GM12878 (cell line): ENCODE results near the gene CNTN4. TPM values are rescaled to one million over a fixed set of nuclear protein-coding genes. Genes with fewer than 3 reads are reported as not detected.

Source experiments
- ATAC-seq: fragments of 200-7000 bp; cut with Tn5 transposase; 3 replicates; pipeline ENCODE4 v1.9.1; 2020; ENCODE audit warnings: mild to moderate bottlenecking, moderate library complexity
- BruUV-seq: library from RNA; stranded (reverse); fragments of 400-500 nt; replicated peaks from 2 replicates; lab custom pipeline; 2021; lab: Mats Ljungman, UMichigan
- CTCF ChIA-PET: fragments of 300-600 bp; sonication (Branson Sonifier 250); formaldehyde crosslinking; extraction: SDS; loops from one replicate; lab custom pipeline; 2021; ENCODE audit warnings: inconsistent platforms; lab: Yijun Ruan, JAX
- POLR2A ChIA-PET: fragments of 350-600 bp; formaldehyde crosslinking; extraction: SDS; loops from one replicate; lab custom pipeline; 2021; ENCODE audit warnings: inconsistent platforms; lab: Charles Lee
- RAD21 ChIA-PET: fragments of 300-600 bp; sonication (Branson Sonifier 250); formaldehyde crosslinking; loops from one replicate; lab custom pipeline; 2023; ENCODE audit warnings: antibody characterized with exemption; ENCODE audit not compliant: unreplicated experiment; lab: Charles Lee
- SMC1A ChIA-PET: fragments of 300-600 bp; sonication (Branson Sonifier 250); formaldehyde crosslinking; loops from one replicate; lab custom pipeline; 2023; ENCODE audit not compliant: unreplicated experiment, uncharacterized antibody; lab: Charles Lee
- DNase-seq: peaks from one replicate; pipeline ENCODE4 v3.0.0-alpha.2; 2011; ENCODE audit warnings: low read depth, low spot score
- FAIRE-seq: peaks from 3 replicates; lab custom pipeline; 2011; peaks lifted over from hg19 to GRCh38; lab: Jason Lieb, UNC
- H2AFZ ChIP-seq: 2 replicates; pipeline ENCODE4 v1.6.0; 2011; ENCODE audit warnings: low read depth, low read length, control low read depth; ENCODE audit not compliant: control insufficient read depth
- H3K27ac ChIP-seq: 2 replicates; pipeline ENCODE4 v1.5.1; 2011; ENCODE audit warnings: control low read depth; ENCODE audit not compliant: control insufficient read depth, insufficient read depth
- H3K27me3 ChIP-seq, 2 experiments: replicated peaks in 1 of 2; 2 replicates each; pipeline versions ENCODE4 v1.6.0 to v1.6.1; 2011; ENCODE audit warnings: low read length in 1 of 2; ENCODE audit not compliant: control insufficient read depth in 2 of 2, insufficient read depth in 2 of 2
- H3K36me3 ChIP-seq, 2 experiments: 2 replicates each; pipeline ENCODE4 v1.5.1; 2011; ENCODE audit warnings: low read length in 1 of 2; ENCODE audit not compliant: control insufficient read depth in 2 of 2, insufficient read depth in 2 of 2
- H3K4me1 ChIP-seq: 2 replicates; pipeline ENCODE4 v1.6.1; 2011; ENCODE audit warnings: mild to moderate bottlenecking, low read length, moderate library complexity, mixed read lengths; ENCODE audit not compliant: control insufficient read depth, insufficient read depth
- H3K4me2 ChIP-seq: 2 replicates; pipeline ENCODE4 v1.6.0; 2011; ENCODE audit warnings: control low read depth; ENCODE audit not compliant: control insufficient read depth, insufficient read depth
- H3K4me3 ChIP-seq: fragments of 200-600 bp; sonication (generic); 2 replicates; pipeline ENCODE4 v1.5.1; 2016
- H3K79me2 ChIP-seq: 2 replicates; pipeline ENCODE4 v1.6.0; 2011; ENCODE audit warnings: low read length; ENCODE audit not compliant: control insufficient read depth, insufficient read depth
- H3K9ac ChIP-seq: 2 replicates; pipeline ENCODE4 v1.8.0; 2011; ENCODE audit warnings: low read length, control low read depth, mixed read lengths; ENCODE audit not compliant: control insufficient read depth, insufficient read depth
- H3K9me3 ChIP-seq: replicated peaks from 3 replicates; pipeline ENCODE4 v1.5.1; 2011; ENCODE audit warnings: mild to moderate bottlenecking, low read length; ENCODE audit not compliant: control insufficient read depth, insufficient read depth
- H4K20me1 ChIP-seq: 2 replicates; pipeline ENCODE4 v1.6.0; 2011; ENCODE audit not compliant: control insufficient read depth, insufficient read depth
- BCL11A ChIP-seq: IDR thresholded peaks from 2 replicates; pipeline ENCODE4 v1.6.1; 2011; ENCODE audit warnings: low read depth, low read length
- CBFB ChIP-seq: IDR thresholded peaks from 2 replicates; pipeline ENCODE4 v1.6.1; 2016; ENCODE audit warnings: antibody characterized with exemption, low read depth
- EP300 ChIP-seq, 2 experiments: fragments of 150-350 bp in 1 of 2; IDR thresholded peaks; 2 replicates each; pipeline ENCODE4 v1.6.1; 2011 to 2012; ENCODE audit warnings: low read depth in 2 of 2, low read length in 2 of 2, borderline replicate concordance in 1 of 2, improper control_type of control experiment in 1 of 2, inconsistent platforms in 1 of 2; ENCODE audit not compliant: control insufficient read depth in 1 of 2
- MYC ChIP-seq: IDR thresholded peaks from 2 replicates; pipeline ENCODE4 v1.6.1; 2011; ENCODE audit warnings: mild to moderate bottlenecking, low read length, moderate library complexity, inconsistent platforms; ENCODE audit not compliant: insufficient read depth, insufficient replicate concordance, insufficient read length, severe bottlenecking
- NR2C2 ChIP-seq: IDR thresholded peaks from 2 replicates; pipeline ENCODE4 v1.6.1; 2011; ENCODE audit warnings: borderline replicate concordance, low read depth; ENCODE audit not compliant: control insufficient read depth, insufficient read length
- RAD21 ChIP-seq: IDR thresholded peaks from 2 replicates; pipeline ENCODE4 v1.6.1; 2011; ENCODE audit warnings: mild to moderate bottlenecking, low read depth, low read length, moderate library complexity; ENCODE audit not compliant: insufficient read depth
- RBBP5 ChIP-seq: fragments of 200-600 bp; sonication (generic); conservative IDR thresholded peaks from 2 replicates; pipeline ENCODE4 v1.6.1; 2016
- WGBS: methylation state at CpG from one replicate; pipeline ENCODE4 v1.1.6; 2016; ENCODE audit warnings: low lambda C conversion rate; ENCODE audit not compliant: insufficient replicate concordance, insufficient coverage; ENCODE audit errors: missing lambda C conversion rate; 5-methylcytosine and 5-hydroxymethylcytosine counted together
- in situ Hi-C: fragments of 300-500 bp; cut with MboI; formaldehyde crosslinking; loops from 9 replicates; pipeline ENCODE4 v1.14.3; 2018; ENCODE audit warnings: mixed read lengths
- intact Hi-C: fragments of 100-400 bp; cut with micrococcal nuclease; formaldehyde crosslinking; loops from one replicate; pipeline ENCODE4 v1.14.2; 2022; ENCODE audit not compliant: unreplicated experiment
- polyA plus RNA-seq, 11 experiments: library from polyadenylated mRNA; depleted of rRNA in 4 of 11; unstranded in 6 of 11; stranded (reverse) in 5 of 11; fragments of >200 nt; fragmentation: Nextera tagmentation in 4 of 11; fragmentation: Illumina TruSeq in 1 of 11; extraction: Ambion mirVana in 4 of 11; extraction: Trizol in 1 of 11; gene quantifications; 1 replicate in 1 of 11; 2 replicates in 10 of 11; pipeline versions ENCODE4 v1.2.1 to v1.2.3, GENCODE V29; 2011 to 2016; ENCODE audit warnings: inconsistent platforms in 2 of 11, missing spikeins in 2 of 11, low read depth in 1 of 11
- total RNA-seq, 4 experiments: library from RNA; depleted of rRNA in 3 of 4; stranded (reverse); fragments of >200 nt in 3 of 4; fragmentation: Illumina TruSeq in 1 of 4; extraction: Trizol in 1 of 4; gene quantifications; 2 replicates each; pipeline versions ENCODE4 v1.2.1 to v1.2.3, GENCODE V29; 2013 to 2021
- TF ChIP-seq, protein P1 (sequence below): fragments of 450-650 bp; IDR thresholded peaks from 2 replicates; pipeline ENCODE4 v1.6.1; 2016; ENCODE audit warnings: mild to moderate bottlenecking
- TF ChIP-seq, protein P2 (sequence below): IDR thresholded peaks from 2 replicates; pipeline ENCODE4 v1.6.1; 2011; ENCODE audit warnings: low read depth, mild to moderate bottlenecking, low read length, moderate library complexity, borderline replicate concordance; ENCODE audit errors: extremely low read depth
- TF ChIP-seq, protein P3 (sequence below): IDR thresholded peaks from 2 replicates; pipeline ENCODE4 v1.6.1; 2012; ENCODE audit warnings: low read depth, low read length, improper control_type of control experiment

CNTN4 gene
- total and polyA plus RNA-seq, 10 of the 15 experiments (the other 5 are each of a cell fraction or from before 2014, with no cell fraction given) = 0.05 to 0.43 (median 0.15) TPM; not detected in 1

DNA sequence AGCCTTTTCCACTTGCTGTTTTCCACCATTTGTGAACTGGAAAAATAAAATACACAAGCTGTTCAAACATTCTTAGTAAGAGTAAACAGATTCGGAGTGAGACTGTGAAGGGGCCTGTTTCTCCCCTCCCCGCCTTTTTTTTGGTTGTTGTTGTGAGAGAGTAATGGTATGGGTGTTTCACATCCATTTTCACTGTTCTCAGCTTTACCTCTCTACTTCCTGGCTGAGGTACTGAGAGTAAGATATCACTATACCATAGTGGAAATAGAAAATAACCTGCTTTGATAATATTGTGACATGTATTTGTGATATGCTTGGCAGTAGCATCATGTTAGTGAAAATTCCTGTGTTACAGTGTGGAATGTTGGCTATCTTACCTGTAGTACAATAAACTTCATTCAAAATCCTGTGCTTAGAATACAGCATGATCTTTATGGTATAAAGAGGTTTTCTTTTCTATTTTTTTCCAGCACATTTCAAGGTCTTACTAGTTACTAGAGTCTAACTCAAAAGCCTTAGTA lies 12.0 kb downstream of the CNTN4 start:
- 15% methylated on average over 2 of the region's 2 CpGs for WGBS
- intact Hi-C loops (no loop called here), in situ Hi-C loops (no loop called here)
- Histone ChIP-seq H3K9me3 (no peaks in the 10 kb centered on the region), H3K4me1 (no peaks in the 10 kb centered on the region), H3K79me2 (no peaks in the 10 kb centered on the region), H3K36me3 (no peaks in the 10 kb centered on the region), H2AFZ (no peak overlapping the region), H3K27me3 (no peaks in the 10 kb centered on the region), H3K4me2 (no peak overlapping the region), H3K4me3 (no peak overlapping the region), H4K20me1 (no peaks in the 10 kb centered on the region), H3K9ac (no peak overlapping the region), H3K27ac (no peak overlapping the region)
- ATAC-seq = 0 out of 3 replicates have a peak, but pooled peaks have one; percentile 18
- no TSS peak for BruUV-seq
- DNase-seq = no peak
- no peak for FAIRE-seq
- SMC1A ChIA-PET = interaction anchor here (1.8 kb wide), 1 partner anchor 9 kb away, joined by 4 read pairs; no protein-coding TSS in a partner anchor
- POLR2A ChIA-PET = no interaction called here
- CTCF ChIA-PET = no interaction called here
- RAD21 ChIA-PET = no interaction called here
- TF ChIP-seq, protein P1, sequence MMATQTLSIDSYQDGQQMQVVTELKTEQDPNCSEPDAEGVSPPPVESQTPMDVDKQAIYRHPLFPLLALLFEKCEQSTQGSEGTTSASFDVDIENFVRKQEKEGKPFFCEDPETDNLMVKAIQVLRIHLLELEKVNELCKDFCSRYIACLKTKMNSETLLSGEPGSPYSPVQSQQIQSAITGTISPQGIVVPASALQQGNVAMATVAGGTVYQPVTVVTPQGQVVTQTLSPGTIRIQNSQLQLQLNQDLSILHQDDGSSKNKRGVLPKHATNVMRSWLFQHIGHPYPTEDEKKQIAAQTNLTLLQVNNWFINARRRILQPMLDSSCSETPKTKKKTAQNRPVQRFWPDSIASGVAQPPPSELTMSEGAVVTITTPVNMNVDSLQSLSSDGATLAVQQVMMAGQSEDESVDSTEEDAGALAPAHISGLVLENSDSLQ = no peak
- TF ChIP-seq CBFB (no peak), EP300 (IDR thresholded peaks at IDR 0.05; ENCODE audit: borderline replicate concordance in 1 of 2, control insufficient read depth in 1 of 2, low read depth in 2 of 2, low read length in 2 of 2) (no peak), RAD21 (no peak), NR2C2 (no peak), BCL11A (no peak), RBBP5 (no peak), MYC (no peak)
- TF ChIP-seq, protein P2, sequence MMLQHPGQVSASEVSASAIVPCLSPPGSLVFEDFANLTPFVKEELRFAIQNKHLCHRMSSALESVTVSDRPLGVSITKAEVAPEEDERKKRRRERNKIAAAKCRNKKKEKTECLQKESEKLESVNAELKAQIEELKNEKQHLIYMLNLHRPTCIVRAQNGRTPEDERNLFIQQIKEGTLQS = no peak
- TF ChIP-seq, protein P3, sequence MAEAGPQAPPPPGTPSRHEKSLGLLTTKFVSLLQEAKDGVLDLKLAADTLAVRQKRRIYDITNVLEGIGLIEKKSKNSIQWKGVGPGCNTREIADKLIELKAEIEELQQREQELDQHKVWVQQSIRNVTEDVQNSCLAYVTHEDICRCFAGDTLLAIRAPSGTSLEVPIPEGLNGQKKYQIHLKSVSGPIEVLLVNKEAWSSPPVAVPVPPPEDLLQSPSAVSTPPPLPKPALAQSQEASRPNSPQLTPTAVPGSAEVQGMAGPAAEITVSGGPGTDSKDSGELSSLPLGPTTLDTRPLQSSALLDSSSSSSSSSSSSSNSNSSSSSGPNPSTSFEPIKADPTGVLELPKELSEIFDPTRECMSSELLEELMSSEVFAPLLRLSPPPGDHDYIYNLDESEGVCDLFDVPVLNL = no peak
